Right atrium auricular region (tissue), 2 donors: ENCODE measurements around the gene UNG. TPM values are rescaled to one million over a fixed set of nuclear protein-coding genes. Genes with fewer than 3 reads are reported as not detected.

Experiments used
- DNase-seq: peaks from one replicate; pipeline ENCODE4 v3.0.0-alpha.2; 2019; ENCODE audit warnings: low spot score
- H3K27ac ChIP-seq, 2 donors: fragments of 200-600 bp; sonication (generic); 1 replicate in 1 of 2; 2 replicates in 1 of 2; pipeline ENCODE4 v1.5.1; 2016 to 2019
- H3K27me3 ChIP-seq, 2 donors: fragments of 200-600 bp; sonication (generic); one replicate each; pipeline versions ENCODE4 v1.5.1 to v1.6.0; 2017 to 2019
- H3K36me3 ChIP-seq: fragments of 200-600 bp; sonication (generic); one replicate; pipeline ENCODE4 v1.5.1; 2016
- H3K4me1 ChIP-seq, 2 donors: fragments of 200-600 bp; sonication (generic); one replicate each; pipeline versions ENCODE4 v1.5.1 to v1.6.0; 2017 to 2019
- H3K4me3 ChIP-seq, 2 donors: fragments of 200-600 bp; sonication (generic); 1 replicate in 1 of 2; 2 replicates in 1 of 2; pipeline ENCODE4 v1.5.1; 2017 to 2019; ENCODE audit warnings: mild to moderate bottlenecking in 1 of 2, moderate library complexity in 1 of 2
- H3K9me3 ChIP-seq, 2 donors: fragments of 200-600 bp; sonication (generic); one replicate each; pipeline ENCODE4 v1.5.1; 2019
- CTCF ChIP-seq, 2 donors: fragments of 200-600 bp; sonication (generic); IDR thresholded peaks; one replicate each; pipeline ENCODE4 v1.5.1; 2019; ENCODE audit warnings: antibody characterized with exemption in 2 of 2
- total RNA-seq, 2 donors: library from RNA; depleted of rRNA; stranded (reverse); fragments of >200 nt; gene quantifications; one replicate each; pipeline ENCODE4 v1.1.0, GENCODE V29; 2016

UNG gene
- total RNA-seq, 2 donors from 2014 or later, result 10.2 to 12.1 TPM

DNA sequence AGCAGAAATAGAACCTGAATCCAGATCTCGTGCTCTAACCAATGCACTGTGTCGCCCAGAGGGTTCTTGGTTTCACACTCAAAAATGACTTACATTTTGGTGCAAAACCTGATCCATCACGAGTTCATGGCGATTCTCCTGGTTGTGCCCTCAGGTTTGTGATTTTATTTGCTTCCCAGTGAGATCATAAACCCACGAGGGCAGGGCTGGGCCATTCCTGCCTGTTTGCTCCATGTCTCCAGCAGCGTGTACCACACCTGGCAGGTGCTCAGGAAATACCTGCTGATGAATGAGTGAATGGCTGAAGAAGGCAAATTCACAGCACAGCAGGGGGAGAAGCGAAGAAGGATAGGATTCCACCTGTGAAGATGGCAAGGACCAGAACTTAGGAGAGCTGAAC is 28.4 kb downstream of the UNG start:
- Histone ChIP-seq H3K4me3 (no peak overlapping the region), H3K4me1 (peaks cover 0 to 46% of the 10 kb centered on the region in 2 donors), H3K27me3 (no peaks in the 10 kb centered on the region), H3K9me3 (no peaks in the 10 kb centered on the region), H3K27ac (peak overlapping the region; percentile 9 to 72), H3K36me3 (no peaks in the 10 kb centered on the region)
- DNase-seq, result no peak
- TF ChIP-seq CTCF (IDR thresholded peaks at IDR 0.05), result no peak

- Histone ChIP-seq H3K36me3 (no peaks in the 10 kb centered on the region), H3K4me1 (peaks cover 0 to 47% of the 10 kb centered on the region in 2 donors), H3K27ac (peak overlapping the region in 1 of 2 donors; percentile 72), H3K9me3 (no peaks in the 10 kb centered on the region), H3K27me3 (no peaks in the 10 kb centered on the region), H3K4me3 (no peak overlapping the region)
- TF ChIP-seq CTCF (IDR thresholded peaks at IDR 0.05), result no peak
- DNase-seq, result no peak
Observed at GRCh38 chr12:109126784-109127183, 29.4 kb downstream of the UNG start.

GRCh38 chr12:109127533-109128242 is 30.3 kb downstream of the UNG start:
- no peak for TF ChIP-seq CTCF (IDR thresholded peaks at IDR 0.05)
- no peaks in the 10 kb centered on the region for H3K27me3 ChIP-seq
- H3K4me3 ChIP-seq, result no peak overlapping the region
- no peaks in the 10 kb centered on the region for H3K36me3 ChIP-seq
- no peak for DNase-seq
- no peaks in the 10 kb centered on the region for H3K9me3 ChIP-seq
- H3K4me1 ChIP-seq, result peaks cover 0 to 56% of the 10 kb centered on the region in 2 donors
- H3K27ac ChIP-seq, result peak overlapping the region; percentile 1 to 72

- TF ChIP-seq CTCF (IDR thresholded peaks at IDR 0.05), result no peak
- H3K27me3 ChIP-seq, result no peaks in the 10 kb centered on the region
- peaks cover 0 to 60% of the 10 kb centered on the region in 2 donors for H3K4me1 ChIP-seq
- no peaks in the 10 kb centered on the region for H3K36me3 ChIP-seq
- H3K4me3 ChIP-seq, result no peak overlapping the region
- H3K27ac ChIP-seq, result peak overlapping the region; percentile 82 to 88
- H3K9me3 ChIP-seq, result no peaks in the 10 kb centered on the region
- no peak for DNase-seq
Observed at GRCh38 chr12:109130297-109131153, 33.1 kb downstream of the UNG start.

DNA sequence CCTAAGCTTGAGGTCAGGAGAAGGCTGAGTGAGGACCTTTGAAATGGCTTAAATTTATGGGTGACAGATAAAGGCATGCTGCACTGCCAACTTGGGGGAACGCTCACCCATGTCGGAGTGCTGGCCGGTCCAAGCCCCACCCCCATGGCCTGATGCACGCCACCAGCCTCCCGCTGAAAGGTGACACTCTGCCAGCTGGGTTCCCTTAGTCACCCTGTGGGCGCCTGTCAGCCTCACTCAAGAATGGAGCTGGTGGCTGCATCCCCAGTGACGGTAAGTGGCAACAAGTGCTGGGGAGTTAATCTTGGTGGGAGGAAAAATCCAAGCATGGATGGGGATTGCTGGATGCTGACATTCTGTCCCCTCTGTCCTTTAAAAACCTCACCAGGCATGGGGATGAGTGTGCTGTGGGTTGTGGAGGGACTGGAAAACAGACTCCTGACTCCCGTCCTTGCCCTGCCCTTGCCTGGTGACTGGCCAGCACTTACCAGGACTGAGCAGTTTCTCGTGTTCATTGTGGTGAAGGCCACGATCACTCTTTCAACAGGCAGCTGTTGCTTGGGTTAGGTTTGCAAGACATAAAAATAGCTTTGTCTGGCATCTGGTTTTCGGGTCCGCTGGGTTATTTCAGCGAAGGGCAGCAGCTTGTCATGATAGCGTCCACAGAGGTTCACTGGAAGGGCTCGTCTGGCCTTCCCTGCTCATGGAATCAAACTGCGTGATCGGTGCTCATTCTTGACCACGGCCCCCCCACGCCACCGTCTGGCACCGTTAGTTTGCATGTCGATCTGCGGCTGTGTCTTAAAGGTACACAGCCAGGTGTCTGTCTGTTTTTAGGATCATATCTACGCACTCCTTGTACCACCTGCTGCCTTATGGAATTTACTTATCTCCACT is 34.0 kb downstream of the UNG start:
- peak; percentile 77 for DNase-seq
- TF ChIP-seq CTCF (IDR thresholded peaks at IDR 0.05), result no peak
- Histone ChIP-seq H3K4me1 (peaks cover 0 to 55% of the 10 kb centered on the region in 2 donors), H3K27ac (peak overlapping the region; percentile 82 to 88), H3K36me3 (no peaks in the 10 kb centered on the region), H3K4me3 (peak overlapping the region; percentile 14 to 18), H3K27me3 (no peaks in the 10 kb centered on the region), H3K9me3 (no peaks in the 10 kb centered on the region)
